ENCODE measurements around the gene SLC10A3.

- no peak for TF ChIP-seq GATA3 (IDR thresholded peaks at IDR 0.05; ENCODE audit: low read depth, low read length)
- TF ChIP-seq GATA2 (IDR thresholded peaks at IDR 0.05; ENCODE audit: low read depth, low read length), result no peak
Measured at GRCh38 chrX:154470434-154470833, 20.0 kb downstream of the SLC10A3 start.

Measured in SH-SY5Y (cell line).